ENCODE data around the gene EMC7. TPM values are rescaled to one million over a fixed set of nuclear protein-coding genes. Genes with fewer than 3 reads are reported as not detected.

Gene EMC7
- total and polyA plus RNA-seq, 4 donors, result 31.7 to 116 (median 81.5) TPM

DNA sequence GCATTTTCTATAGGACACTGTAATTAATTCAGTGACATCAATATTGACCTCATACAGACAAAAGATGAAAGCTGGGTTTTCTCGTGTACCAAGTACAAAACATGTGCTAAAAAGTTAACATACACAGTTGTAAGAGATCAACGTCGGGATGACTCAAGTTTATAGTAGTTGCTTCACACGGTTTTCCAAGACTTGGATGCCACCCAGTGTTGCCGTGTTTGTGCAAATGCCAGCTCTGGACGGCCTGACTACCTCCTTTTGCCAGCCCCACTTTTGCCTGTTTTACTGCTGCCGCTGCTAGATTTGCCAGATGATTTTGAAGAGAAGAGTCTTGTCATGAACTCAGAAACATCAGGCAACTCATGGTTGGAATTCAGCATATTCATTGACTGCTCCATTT is 17.6 kb downstream of the EMC7 start:
- H3K4me1 ChIP-seq (ENCODE audit: control insufficient read depth in 5 of 5, insufficient read depth in 5 of 5, low read length in 5 of 5), result no peaks in the 10 kb centered on the region
- peaks cover 6 to 18% (median 14%) of the 10 kb centered on the region in 4 donors for H3K36me3 ChIP-seq (ENCODE audit: control insufficient read depth in 4 of 4, insufficient read depth in 4 of 4, low read length in 4 of 4)
- ATAC-seq (ENCODE audit: insufficient read depth, low FRiP score) (peak; percentile 47), DNase-seq (peak in 1 of 3 donors; percentile 2)
- H3K9ac ChIP-seq (ENCODE audit: insufficient read depth in 1 of 2, low read length in 2 of 2), result no peak overlapping the region
- H3K27me3 ChIP-seq (ENCODE audit: control insufficient read depth in 3 of 3, insufficient read depth in 3 of 3, low read length in 2 of 3), result no peaks in the 10 kb centered on the region
- TF ChIP-seq, protein P1, sequence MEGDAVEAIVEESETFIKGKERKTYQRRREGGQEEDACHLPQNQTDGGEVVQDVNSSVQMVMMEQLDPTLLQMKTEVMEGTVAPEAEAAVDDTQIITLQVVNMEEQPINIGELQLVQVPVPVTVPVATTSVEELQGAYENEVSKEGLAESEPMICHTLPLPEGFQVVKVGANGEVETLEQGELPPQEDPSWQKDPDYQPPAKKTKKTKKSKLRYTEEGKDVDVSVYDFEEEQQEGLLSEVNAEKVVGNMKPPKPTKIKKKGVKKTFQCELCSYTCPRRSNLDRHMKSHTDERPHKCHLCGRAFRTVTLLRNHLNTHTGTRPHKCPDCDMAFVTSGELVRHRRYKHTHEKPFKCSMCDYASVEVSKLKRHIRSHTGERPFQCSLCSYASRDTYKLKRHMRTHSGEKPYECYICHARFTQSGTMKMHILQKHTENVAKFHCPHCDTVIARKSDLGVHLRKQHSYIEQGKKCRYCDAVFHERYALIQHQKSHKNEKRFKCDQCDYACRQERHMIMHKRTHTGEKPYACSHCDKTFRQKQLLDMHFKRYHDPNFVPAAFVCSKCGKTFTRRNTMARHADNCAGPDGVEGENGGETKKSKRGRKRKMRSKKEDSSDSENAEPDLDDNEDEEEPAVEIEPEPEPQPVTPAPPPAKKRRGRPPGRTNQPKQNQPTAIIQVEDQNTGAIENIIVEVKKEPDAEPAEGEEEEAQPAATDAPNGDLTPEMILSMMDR (IDR thresholded peaks at IDR 0.05; ENCODE audit: control extremely low read depth, extremely low read depth), result no peak
- WGBS, 2 donors, result 71 to 80% methylated on average over 7 of the region's 7 CpGs
- no peak overlapping the region for H3K4me3 ChIP-seq
- H3K9me3 ChIP-seq (ENCODE audit: control insufficient read depth in 4 of 4, insufficient read depth in 3 of 4, low read length in 3 of 4), result no peaks in the 10 kb centered on the region
- no peak overlapping the region for H3K27ac ChIP-seq (ENCODE audit: low read depth in 1 of 2, low read length in 1 of 2)

DNA sequence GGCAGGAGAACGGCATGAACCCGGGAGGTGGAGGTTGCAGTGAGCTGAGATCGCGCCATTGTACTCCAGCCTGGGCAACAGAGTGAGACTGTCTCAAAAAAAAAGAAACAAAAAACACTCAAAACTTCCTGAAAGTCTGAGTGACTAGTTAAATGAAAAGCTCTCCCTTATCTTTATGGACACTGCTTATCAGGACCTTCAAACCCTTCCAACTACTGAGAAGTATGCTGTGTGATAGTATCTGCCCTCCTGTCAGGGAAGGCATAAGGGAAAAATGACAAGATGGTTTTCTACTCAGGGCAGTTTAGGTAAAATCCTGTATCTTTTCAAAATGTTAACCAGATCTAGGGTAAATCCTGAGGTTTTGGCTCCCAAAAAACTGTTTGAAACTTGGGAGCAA is 21.8 kb downstream of the EMC7 start:
- Histone ChIP-seq H3K9ac (ENCODE audit: insufficient read depth in 1 of 2, low read length in 2 of 2) (no peak overlapping the region), H3K4me3 (no peak overlapping the region), H3K4me1 (ENCODE audit: control insufficient read depth in 5 of 5, insufficient read depth in 5 of 5, low read length in 5 of 5) (no peaks in the 10 kb centered on the region), H3K27me3 (ENCODE audit: control insufficient read depth in 3 of 3, insufficient read depth in 3 of 3, low read length in 2 of 3) (no peaks in the 10 kb centered on the region), H3K9me3 (ENCODE audit: control insufficient read depth in 4 of 4, insufficient read depth in 3 of 4, low read length in 3 of 4) (no peaks in the 10 kb centered on the region), H3K27ac (ENCODE audit: low read depth in 1 of 2, low read length in 1 of 2) (no peak overlapping the region), H3K36me3 (ENCODE audit: control insufficient read depth in 4 of 4, insufficient read depth in 4 of 4, low read length in 4 of 4) (peaks cover 0 to 8% (median 5%) of the 10 kb centered on the region in 4 donors)
- TF ChIP-seq, protein P1 (IDR thresholded peaks at IDR 0.05; ENCODE audit: control extremely low read depth, extremely low read depth), result no peak
- DNase-seq, result no peak
- no peak for ATAC-seq (ENCODE audit: insufficient read depth, low FRiP score)
- 94 to 96% methylated on average over 4 of the region's 4 CpGs for WGBS, 2 donors

DNA sequence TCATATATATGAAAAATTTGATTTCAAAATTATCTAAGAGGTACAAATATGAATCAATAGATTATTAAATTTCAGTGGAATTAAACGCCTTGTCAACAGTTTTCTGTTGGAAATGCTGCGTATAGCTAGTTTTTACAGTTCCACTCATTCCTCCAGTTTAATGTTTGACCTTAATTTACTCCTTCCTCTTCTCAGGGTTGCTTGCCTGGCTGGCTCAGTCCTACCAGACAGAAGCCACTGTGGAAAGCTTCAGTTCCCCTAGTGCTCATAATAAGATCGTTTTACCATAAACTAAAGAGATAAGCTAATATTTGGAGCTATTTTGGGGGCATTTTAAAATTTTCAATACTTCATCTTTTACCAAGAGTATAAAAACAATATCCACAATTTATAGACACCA is 22.8 kb downstream of the EMC7 start:
- Histone ChIP-seq H3K27me3 (ENCODE audit: control insufficient read depth in 3 of 3, insufficient read depth in 3 of 3, low read length in 2 of 3) (no peaks in the 10 kb centered on the region), H3K4me3 (no peak overlapping the region), H3K36me3 (ENCODE audit: control insufficient read depth in 4 of 4, insufficient read depth in 4 of 4, low read length in 4 of 4) (peaks cover 0 to 3% (median under 1%) of the 10 kb centered on the region in 4 donors), H3K9ac (ENCODE audit: insufficient read depth in 1 of 2, low read length in 2 of 2) (no peak overlapping the region), H3K4me1 (ENCODE audit: control insufficient read depth in 5 of 5, insufficient read depth in 5 of 5, low read length in 5 of 5) (no peaks in the 10 kb centered on the region), H3K9me3 (ENCODE audit: control insufficient read depth in 4 of 4, insufficient read depth in 3 of 4, low read length in 3 of 4) (no peaks in the 10 kb centered on the region), H3K27ac (ENCODE audit: low read depth in 1 of 2, low read length in 1 of 2) (no peak overlapping the region)
- 78 to 85% methylated on average over 3 of the region's 3 CpGs for WGBS, 2 donors
- TF ChIP-seq, protein P1 (IDR thresholded peaks at IDR 0.05; ENCODE audit: control extremely low read depth, extremely low read depth), result no peak
- ATAC-seq (ENCODE audit: insufficient read depth, low FRiP score) (no peak), DNase-seq (no peak)

DNA sequence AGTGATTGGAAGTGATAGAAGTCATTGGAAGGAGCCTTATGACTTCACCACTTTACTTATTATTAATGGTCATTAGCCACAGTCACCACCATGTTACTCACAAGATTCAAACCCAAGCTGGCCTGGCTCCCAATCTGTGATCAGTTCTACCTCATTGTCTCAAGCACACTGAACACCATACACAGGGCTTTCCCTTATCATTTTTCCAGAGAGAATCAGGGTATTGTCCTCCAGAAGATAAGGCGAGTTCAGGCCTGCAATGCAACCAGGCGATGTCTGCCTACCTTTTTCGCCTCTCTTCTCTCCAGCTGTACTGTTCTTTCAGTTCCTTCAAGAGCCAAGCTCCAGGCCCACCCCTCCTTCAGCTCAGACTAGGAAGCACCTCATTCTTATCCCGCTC is 24.9 kb downstream of the EMC7 start:
- Histone ChIP-seq H3K36me3 (ENCODE audit: control insufficient read depth in 4 of 4, insufficient read depth in 4 of 4, low read length in 4 of 4) (no peaks in the 10 kb centered on the region), H3K4me1 (ENCODE audit: control insufficient read depth in 5 of 5, insufficient read depth in 5 of 5, low read length in 5 of 5) (no peaks in the 10 kb centered on the region), H3K9me3 (ENCODE audit: control insufficient read depth in 4 of 4, insufficient read depth in 3 of 4, low read length in 3 of 4) (no peaks in the 10 kb centered on the region), H3K9ac (ENCODE audit: insufficient read depth in 1 of 2, low read length in 2 of 2) (no peak overlapping the region), H3K27ac (ENCODE audit: low read depth in 1 of 2, low read length in 1 of 2) (no peak overlapping the region), H3K4me3 (no peak overlapping the region), H3K27me3 (ENCODE audit: control insufficient read depth in 3 of 3, insufficient read depth in 3 of 3, low read length in 2 of 3) (no peaks in the 10 kb centered on the region)
- ATAC-seq (ENCODE audit: insufficient read depth, low FRiP score) (no peak), DNase-seq (no peak)
- TF ChIP-seq, protein P1 (IDR thresholded peaks at IDR 0.05; ENCODE audit: control extremely low read depth, extremely low read depth), result no peak
- WGBS, 2 donors, result 95% methylated on average over 4 of the region's 4 CpGs
